ENCODE results near the gene DUSP3.

Gene DUSP3

DNA sequence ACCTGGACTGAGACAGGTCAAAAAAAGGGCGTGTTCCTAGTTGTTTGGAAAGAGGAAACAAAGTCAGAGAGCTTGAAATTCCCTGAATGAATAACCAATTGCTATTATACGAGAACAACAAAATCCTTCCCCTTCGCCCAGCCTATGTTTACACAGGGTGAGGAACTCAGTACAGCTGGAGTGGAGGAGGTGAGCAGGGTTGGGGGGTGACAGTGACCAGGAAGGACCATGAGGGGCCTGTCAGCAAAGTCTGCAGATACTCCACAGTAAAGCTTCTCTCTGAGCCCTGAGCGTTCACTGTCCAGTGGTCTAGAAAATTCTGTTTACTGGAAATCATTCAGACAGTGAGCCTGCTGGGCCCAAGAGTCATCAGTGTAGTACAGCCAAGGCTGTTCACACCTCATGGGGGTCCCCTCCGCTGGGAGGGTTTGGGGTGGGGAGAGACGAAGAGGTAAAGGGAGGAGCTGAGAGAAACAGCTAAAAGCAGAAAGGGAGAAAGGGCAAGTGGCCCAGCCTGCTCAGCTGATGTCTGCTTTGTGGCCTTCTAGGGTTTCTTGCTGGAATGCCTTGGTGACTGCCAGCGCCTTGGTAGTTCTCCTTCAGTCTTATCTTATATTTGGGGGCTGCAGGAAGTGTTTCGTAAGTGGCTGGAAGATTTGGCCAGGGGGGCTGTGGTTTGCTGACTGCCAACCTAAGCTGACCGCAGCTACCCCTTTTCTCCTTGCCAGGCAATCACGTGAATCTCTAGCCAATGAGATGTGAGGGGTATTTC lies 5.7 kb downstream of the DUSP3 start:
- Histone ChIP-seq H3K4me2 (ENCODE audit: low read length) (no peak overlapping the region), H3K4me3 (ENCODE audit: low read length) (no peak overlapping the region), H3K27ac (ENCODE audit: low read length) (no peak overlapping the region), H3K9me3 (ENCODE audit: insufficient read depth, low read length) (no peaks in the 10 kb centered on the region), H2AFZ (ENCODE audit: low read depth, low read length) (no peak overlapping the region), H4K20me1 (ENCODE audit: insufficient read depth, low read length) (no peaks in the 10 kb centered on the region), H3K27me3 (ENCODE audit: low read depth, low read length) (no peaks in the 10 kb centered on the region), H3K79me2 (ENCODE audit: low read length) (no peaks in the 10 kb centered on the region), H3K36me3 (replicated peaks; ENCODE audit: low read depth, low read length) (peaks cover 21% of the 10 kb centered on the region), H3K4me1 (ENCODE audit: low read length) (peaks cover 10% of the 10 kb centered on the region), H3K9ac (ENCODE audit: low read length) (no peak overlapping the region)
- TF ChIP-seq CTCF (IDR thresholded peaks at IDR 0.05; ENCODE audit: low read depth, low read length), result no peak
- TF ChIP-seq EZH2phosphoT487 (IDR thresholded peaks at IDR 0.05; ENCODE audit: low read depth), result no peak

GRCh38 chr17:43771463-43771862 lies 7.3 kb downstream of the DUSP3 start:
- Histone ChIP-seq H2AFZ (ENCODE audit: low read depth, low read length) (no peak overlapping the region), H3K4me3 (ENCODE audit: low read length) (no peak overlapping the region), H3K36me3 (replicated peaks; ENCODE audit: low read depth, low read length) (peaks cover 18% of the 10 kb centered on the region), H3K27ac (ENCODE audit: low read length) (no peak overlapping the region), H3K79me2 (ENCODE audit: low read length) (no peaks in the 10 kb centered on the region), H4K20me1 (ENCODE audit: insufficient read depth, low read length) (no peaks in the 10 kb centered on the region), H3K27me3 (ENCODE audit: low read depth, low read length) (no peaks in the 10 kb centered on the region), H3K4me2 (ENCODE audit: low read length) (no peak overlapping the region), H3K4me1 (ENCODE audit: low read length) (peaks cover 18% of the 10 kb centered on the region), H3K9ac (ENCODE audit: low read length) (no peak overlapping the region), H3K9me3 (ENCODE audit: insufficient read depth, low read length) (no peaks in the 10 kb centered on the region)
- TF ChIP-seq CTCF (IDR thresholded peaks at IDR 0.05; ENCODE audit: low read depth, low read length) (no peak), EZH2phosphoT487 (IDR thresholded peaks at IDR 0.05; ENCODE audit: low read depth) (no peak)

- Histone ChIP-seq H4K20me1 (ENCODE audit: insufficient read depth, low read length) (no peaks in the 10 kb centered on the region), H3K9ac (ENCODE audit: low read length) (no peak overlapping the region), H3K27ac (ENCODE audit: low read length) (no peak overlapping the region), H3K27me3 (ENCODE audit: low read depth, low read length) (no peaks in the 10 kb centered on the region), H3K79me2 (ENCODE audit: low read length) (no peaks in the 10 kb centered on the region), H3K4me3 (ENCODE audit: low read length) (no peak overlapping the region), H3K36me3 (replicated peaks; ENCODE audit: low read depth, low read length) (peaks cover 18% of the 10 kb centered on the region), H3K4me1 (ENCODE audit: low read length) (peaks cover 18% of the 10 kb centered on the region), H3K9me3 (ENCODE audit: insufficient read depth, low read length) (no peaks in the 10 kb centered on the region), H2AFZ (ENCODE audit: low read depth, low read length) (no peak overlapping the region), H3K4me2 (ENCODE audit: low read length) (no peak overlapping the region)
- no peak for TF ChIP-seq CTCF (IDR thresholded peaks at IDR 0.05; ENCODE audit: low read depth, low read length)
- TF ChIP-seq EZH2phosphoT487 (IDR thresholded peaks at IDR 0.05; ENCODE audit: low read depth), result no peak
Measured at GRCh38 chr17:43770957-43771356, 7.8 kb downstream of the DUSP3 start.

DNA sequence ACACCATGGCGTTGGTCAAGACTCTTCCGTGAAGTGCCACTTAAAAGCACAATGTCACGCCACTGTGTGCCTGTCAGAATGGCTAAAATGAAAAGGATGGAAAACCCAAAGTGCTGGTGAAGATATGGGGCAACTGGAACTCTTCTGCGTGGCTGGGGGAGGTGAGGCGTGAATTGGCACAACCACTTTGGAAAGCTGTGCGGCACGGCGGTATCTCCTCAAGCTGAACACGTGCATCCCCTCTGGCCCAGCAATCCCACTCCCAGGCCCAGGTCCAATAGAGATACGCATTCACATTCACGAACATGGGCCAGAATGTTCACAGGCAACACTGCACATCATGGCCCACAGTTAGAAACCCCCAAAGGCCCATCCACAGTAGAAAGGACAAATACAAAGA lies 8.9 kb downstream of the DUSP3 start:
- Histone ChIP-seq H3K4me3 (ENCODE audit: low read length) (no peak overlapping the region), H4K20me1 (ENCODE audit: insufficient read depth, low read length) (no peaks in the 10 kb centered on the region), H3K36me3 (replicated peaks; ENCODE audit: low read depth, low read length) (peaks cover 18% of the 10 kb centered on the region), H3K9me3 (ENCODE audit: insufficient read depth, low read length) (no peaks in the 10 kb centered on the region), H3K27me3 (ENCODE audit: low read depth, low read length) (no peaks in the 10 kb centered on the region), H3K4me1 (ENCODE audit: low read length) (peaks cover 18% of the 10 kb centered on the region), H3K79me2 (ENCODE audit: low read length) (no peaks in the 10 kb centered on the region), H3K27ac (ENCODE audit: low read length) (no peak overlapping the region), H2AFZ (ENCODE audit: low read depth, low read length) (no peak overlapping the region), H3K9ac (ENCODE audit: low read length) (no peak overlapping the region), H3K4me2 (ENCODE audit: low read length) (no peak overlapping the region)
- TF ChIP-seq EZH2phosphoT487 (IDR thresholded peaks at IDR 0.05; ENCODE audit: low read depth) (no peak), CTCF (IDR thresholded peaks at IDR 0.05; ENCODE audit: low read depth, low read length) (no peak)
